C1 segment of cervical spinal cord (tissue), 14 donors: Measurements from ENCODE around the gene SPAG16.

Experiments used
- DNase-seq, 14 donors: peaks; one replicate each; lab custom pipeline; 2025; lab: John Stamatoyannopoulos, UW

SPAG16 gene

GRCh38 chr2:214075456-214075855 lies 791.2 kb downstream of the SPAG16 start:
- no peak for DNase-seq

GRCh38 chr2:214076527-214076926 lies 792.3 kb downstream of the SPAG16 start:
- no peak for DNase-seq

GRCh38 chr2:214077727-214078126 lies 793.5 kb downstream of the SPAG16 start:
- DNase-seq = no peak

- no peak for DNase-seq
These were observed 794.8 kb downstream of the SPAG16 start for GRCh38 chr2:214079032-214079431.

GRCh38 chr2:214088536-214088935 lies 804.3 kb downstream of the SPAG16 start:
- no peak for DNase-seq

- DNase-seq = no peak
These were observed 812.0 kb downstream of the SPAG16 start for GRCh38 chr2:214096208-214096715.

GRCh38 chr2:214098811-214099210 lies 814.5 kb downstream of the SPAG16 start:
- no peak for DNase-seq

- DNase-seq = no peak
These were observed 816.2 kb downstream of the SPAG16 start for GRCh38 chr2:214100488-214100887.

GRCh38 chr2:214103276-214104001 lies 819.2 kb downstream of the SPAG16 start:
- DNase-seq = no peak

- no peak for DNase-seq
These were observed 820.0 kb downstream of the SPAG16 start for GRCh38 chr2:214104219-214104618.

- DNase-seq = no peak
These were observed 820.7 kb downstream of the SPAG16 start for GRCh38 chr2:214104967-214105366.

GRCh38 chr2:214107726-214108125 lies 823.5 kb downstream of the SPAG16 start:
- no peak for DNase-seq

GRCh38 chr2:214108598-214108997 lies 824.3 kb downstream of the SPAG16 start:
- DNase-seq = no peak

GRCh38 chr2:214117054-214117453 lies 832.8 kb downstream of the SPAG16 start:
- DNase-seq = no peak

- no peak for DNase-seq
These were observed 841.9 kb downstream of the SPAG16 start for GRCh38 chr2:214126135-214126534.

- DNase-seq = no peak
These were observed 842.9 kb downstream of the SPAG16 start for GRCh38 chr2:214127170-214127569.

- no peak for DNase-seq
These were observed 843.3 kb downstream of the SPAG16 start for GRCh38 chr2:214127571-214127970.

- DNase-seq = no peak
These were observed 843.8 kb downstream of the SPAG16 start for GRCh38 chr2:214128040-214128439.

GRCh38 chr2:214130114-214130513 lies 845.9 kb downstream of the SPAG16 start:
- DNase-seq = no peak

GRCh38 chr2:214135966-214136365 lies 851.7 kb downstream of the SPAG16 start:
- DNase-seq = no peak

- no peak for DNase-seq
These were observed 854.5 kb downstream of the SPAG16 start for GRCh38 chr2:214138779-214139178.

- no peak for DNase-seq
These were observed 855.5 kb downstream of the SPAG16 start for GRCh38 chr2:214139630-214140284.

- DNase-seq = no peak
These were observed 872.7 kb downstream of the SPAG16 start for GRCh38 chr2:214156971-214157370.
